BLaER1 treated with 17β-estradiol and CSF1 and Interleukin-3, amounts not matched to agents 10 nM and 100 nM (cell line): Measurements from ENCODE around the gene JAZF1.

Source experiments
- H3K27ac ChIP-seq, 11 experiments: shearing (Covaris generic); formaldehyde crosslinking; 2 replicates each; pipeline ENCODE4 v1.8.1; 2022
- H3K27me3 ChIP-seq, 11 experiments: shearing (Covaris generic); formaldehyde crosslinking; 2 replicates each; pipeline ENCODE4 v1.8.1; 2022
- H3K36me3 ChIP-seq, 11 experiments: shearing (Covaris generic); formaldehyde crosslinking; 2 replicates each; pipeline ENCODE4 v1.8.1; 2022
- H3K4me1 ChIP-seq, 10 experiments: shearing (Covaris generic); formaldehyde crosslinking; 2 replicates each; pipeline ENCODE4 v1.8.1; 2022
- H3K4me2 ChIP-seq, 11 experiments: shearing (Covaris generic); formaldehyde crosslinking; 2 replicates each; pipeline ENCODE4 v1.8.1; 2022
- H3K4me3 ChIP-seq, 10 experiments: shearing (Covaris generic); formaldehyde crosslinking; 2 replicates each; pipeline ENCODE4 v1.8.1; 2022
- H3K9ac ChIP-seq, 11 experiments: shearing (Covaris generic); formaldehyde crosslinking; 2 replicates each; pipeline ENCODE4 v1.8.1; 2022
- H3K9me3 ChIP-seq, 11 experiments: shearing (Covaris generic); formaldehyde crosslinking; replicated peaks in 1 of 11; 2 replicates each; pipeline ENCODE4 v1.8.1; 2022
- H4K20me1 ChIP-seq, 11 experiments: shearing (Covaris generic); formaldehyde crosslinking; 2 replicates each; pipeline ENCODE4 v1.8.1; 2022
- Cebpa-rat ChIP-seq, 11 experiments: shearing (Covaris generic); IDR thresholded peaks; 2 replicates each; pipeline ENCODE4 v1.8.1; 2022

JAZF1 gene

DNA sequence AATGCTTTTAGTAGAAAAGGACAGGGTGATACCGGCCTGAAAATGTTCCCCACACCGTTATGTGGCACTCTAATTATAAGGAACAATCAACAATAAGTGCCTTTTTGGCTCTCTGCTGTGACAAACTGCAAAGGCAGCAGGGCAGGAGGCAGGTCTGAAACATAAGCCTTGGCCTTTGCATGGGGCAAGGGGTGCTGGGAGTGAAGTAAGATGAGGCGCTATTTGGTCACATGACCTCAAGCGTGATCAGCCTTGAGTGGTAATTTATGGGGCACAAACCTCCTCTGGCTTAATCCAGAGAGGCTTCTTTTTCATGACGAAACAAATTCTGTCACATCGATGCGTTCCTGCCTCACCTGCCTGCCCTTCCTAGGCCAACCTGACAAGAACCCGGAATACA is 237.9 kb downstream of the JAZF1 start:
- Histone ChIP-seq H3K4me1 (peaks cover 0 to 31% (median 20%) of the 10 kb centered on the region in 10 experiments; a peak in 15 of 20 replicates), H3K9me3 (no peaks in the 10 kb centered on the region), H3K4me2 (no peak overlapping the region), H3K27ac (no peak overlapping the region), H3K27me3 (no peaks in the 10 kb centered on the region), H3K9ac (no peak overlapping the region), H4K20me1 (peaks cover 0 to 51% (median 9%) of the 10 kb centered on the region in 11 experiments; a peak in 11 of 22 replicates), H3K36me3 (peaks cover 0 to 48% (median 3%) of the 10 kb centered on the region in 11 experiments; a peak in 7 of 22 replicates), H3K4me3 (no peak overlapping the region)
- no peak for TF ChIP-seq Cebpa-rat (IDR thresholded peaks at IDR 0.05)

DNA sequence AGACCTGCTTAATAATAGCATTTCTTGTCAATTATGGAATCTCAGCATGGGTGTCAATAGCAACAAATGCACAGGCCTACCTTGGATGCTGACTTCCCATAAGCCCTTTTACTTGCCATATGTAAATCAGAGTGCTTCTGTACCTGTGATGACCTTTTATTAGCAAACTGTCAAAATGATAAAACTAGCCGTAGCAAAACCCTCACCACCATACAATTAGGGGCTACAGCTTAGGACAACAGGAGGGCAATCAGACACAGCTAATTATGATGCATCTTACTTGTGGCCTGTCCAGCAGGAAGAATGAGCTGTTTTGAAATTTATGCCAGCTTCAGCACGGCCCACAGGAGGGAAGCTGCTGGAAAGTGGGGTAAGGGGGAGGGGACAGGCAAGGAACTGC is 239.1 kb downstream of the JAZF1 start:
- Histone ChIP-seq H3K27ac (no peak overlapping the region), H3K4me1 (peaks cover 0 to 19% (median 11%) of the 10 kb centered on the region in 10 experiments; a peak in 14 of 20 replicates), H3K4me2 (no peak overlapping the region), H3K36me3 (peaks cover 0 to 48% (median 3%) of the 10 kb centered on the region in 11 experiments; a peak in 7 of 22 replicates), H4K20me1 (peaks cover 0 to 47% (median under 1%) of the 10 kb centered on the region in 11 experiments; a peak in 7 of 22 replicates), H3K4me3 (no peak overlapping the region), H3K27me3 (no peaks in the 10 kb centered on the region), H3K9ac (no peak overlapping the region), H3K9me3 (no peaks in the 10 kb centered on the region)
- no peak for TF ChIP-seq Cebpa-rat (IDR thresholded peaks at IDR 0.05)

DNA sequence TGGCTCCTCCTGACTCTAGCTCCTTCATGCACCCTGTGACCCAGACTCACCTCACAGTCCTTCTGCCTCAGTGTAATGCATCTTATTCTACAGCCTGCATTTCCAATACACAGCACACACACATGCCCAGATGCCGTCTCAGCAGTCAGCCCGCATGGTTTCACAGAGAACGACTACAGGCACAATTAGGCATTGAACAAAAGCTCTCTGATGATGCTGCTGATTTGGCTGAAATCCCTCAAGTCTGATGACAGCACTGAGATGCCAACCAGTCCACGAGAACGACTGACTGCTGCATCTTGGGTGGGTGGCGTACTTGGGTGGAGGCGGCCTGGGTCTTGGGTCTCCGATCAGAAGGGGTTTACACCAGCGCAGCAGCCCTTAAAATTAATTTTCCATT is 240.3 kb downstream of the JAZF1 start:
- Histone ChIP-seq H3K4me2 (no peak overlapping the region), H3K27me3 (no peaks in the 10 kb centered on the region), H3K9ac (no peak overlapping the region)

DNA sequence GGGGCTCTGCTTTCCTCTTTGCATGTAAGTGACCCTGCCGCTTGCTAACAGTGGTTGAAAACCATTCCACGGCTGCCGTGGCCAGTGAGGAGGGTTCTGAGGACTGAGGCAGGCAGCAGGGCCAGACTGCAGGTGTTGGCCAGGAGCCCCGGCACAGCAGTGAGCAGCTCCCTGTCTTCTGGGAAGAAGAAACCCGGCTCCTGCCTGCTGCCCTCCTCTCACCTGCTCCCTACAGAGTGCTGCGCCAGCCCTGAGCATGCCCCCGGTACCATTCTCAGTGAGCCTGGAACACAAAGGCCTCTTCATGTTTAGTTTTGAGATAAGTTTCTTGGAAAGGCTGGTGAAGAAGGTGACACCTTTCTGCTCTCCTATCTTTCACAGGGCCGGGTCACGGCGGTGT is 240.7 kb downstream of the JAZF1 start:
- Histone ChIP-seq H3K36me3 (peaks cover 0 to 44% (median 0%) of the 10 kb centered on the region in 11 experiments; a peak in 7 of 22 replicates), H3K4me2 (no peak overlapping the region), H3K4me1 (peaks cover 0 to 3% (median 0%) of the 10 kb centered on the region in 10 experiments; a peak in 1 of 20 replicates), H3K27me3 (no peaks in the 10 kb centered on the region), H3K9me3 (no peaks in the 10 kb centered on the region), H4K20me1 (peaks cover 0 to 47% (median 9%) of the 10 kb centered on the region in 11 experiments; a peak in 8 of 22 replicates), H3K4me3 (no peak overlapping the region), H3K27ac (no peak overlapping the region), H3K9ac (no peak overlapping the region)
- no peak for TF ChIP-seq Cebpa-rat (IDR thresholded peaks at IDR 0.05)

More for the DNA sequence above, 240.3 kb downstream of the JAZF1 start:
- H3K27ac ChIP-seq: no peak overlapping the region
- no peak overlapping the region for H3K4me3 ChIP-seq
- peaks cover 0 to 48% (median 3%) of the 10 kb centered on the region in 11 experiments; a peak in 7 of 22 replicates for H3K36me3 ChIP-seq
- no peaks in the 10 kb centered on the region for H3K9me3 ChIP-seq
- peaks cover 0 to 50% (median 9%) of the 10 kb centered on the region in 11 experiments; a peak in 8 of 22 replicates for H4K20me1 ChIP-seq
- no peak for TF ChIP-seq Cebpa-rat (IDR thresholded peaks at IDR 0.05)
- peaks cover 0 to 7% (median 1%) of the 10 kb centered on the region in 10 experiments; a peak in 9 of 20 replicates for H3K4me1 ChIP-seq

DNA sequence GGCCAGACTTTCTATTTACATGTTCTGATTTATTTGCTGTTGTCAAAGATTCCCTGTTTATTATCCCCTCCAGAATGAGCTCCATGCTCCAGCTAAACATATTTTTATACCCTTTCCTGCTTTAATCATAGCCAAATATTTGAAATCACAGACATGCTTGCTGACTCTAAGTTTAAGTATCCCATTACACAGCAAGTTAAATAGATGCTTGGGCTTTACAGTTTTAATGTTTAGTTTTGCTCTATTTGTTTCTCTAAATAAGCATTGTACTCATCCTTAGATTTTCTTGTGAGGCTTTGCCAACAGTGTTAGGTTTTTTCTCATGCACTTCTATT is 243.9 kb downstream of the JAZF1 start:
- no peak overlapping the region for H3K4me3 ChIP-seq
- peaks cover 0 to 36% (median 0%) of the 10 kb centered on the region in 11 experiments; a peak in 7 of 22 replicates for H3K36me3 ChIP-seq
- H3K9ac ChIP-seq: no peak overlapping the region
- H3K4me1 ChIP-seq: no peaks in the 10 kb centered on the region
- TF ChIP-seq Cebpa-rat (IDR thresholded peaks at IDR 0.05): no peak
- no peak overlapping the region for H3K27ac ChIP-seq
- no peaks in the 10 kb centered on the region for H3K9me3 ChIP-seq
- H3K4me2 ChIP-seq: no peak overlapping the region
- peaks cover 0 to 65% (median 14%) of the 10 kb centered on the region in 11 experiments; a peak in 10 of 22 replicates for H4K20me1 ChIP-seq
- no peaks in the 10 kb centered on the region for H3K27me3 ChIP-seq

DNA sequence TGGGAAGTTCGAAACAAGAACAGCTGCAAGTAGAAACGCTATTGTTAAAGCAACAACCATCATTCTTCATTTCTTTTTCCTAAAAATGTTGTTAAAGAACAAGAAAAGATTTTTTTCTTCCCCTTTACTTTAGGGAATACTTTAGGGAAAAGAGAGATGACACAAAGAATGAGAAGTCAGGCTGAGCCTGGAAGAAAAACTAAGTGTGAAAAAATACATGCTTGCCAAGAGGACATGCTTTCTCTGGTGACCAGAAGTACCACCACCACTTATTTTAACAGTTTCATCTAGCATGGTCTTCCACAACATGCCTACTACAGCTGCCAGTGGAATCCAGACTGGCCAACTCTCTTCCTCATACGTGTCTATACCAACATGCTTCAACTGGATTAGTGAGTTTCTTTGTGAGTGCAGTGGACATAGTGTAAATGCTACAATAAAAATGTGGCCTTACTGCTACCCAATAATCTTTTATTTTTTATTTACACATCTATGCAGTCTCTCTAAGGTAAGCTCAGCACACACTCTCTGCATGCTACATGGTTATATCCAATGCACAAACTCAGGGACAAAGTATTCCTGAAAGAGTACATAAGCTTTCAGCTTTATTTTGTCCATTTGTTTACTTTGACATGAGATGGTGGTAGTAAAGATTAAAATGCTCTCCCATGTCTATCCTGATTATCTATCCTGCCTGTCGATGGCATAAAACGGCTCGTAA is 244.4 kb downstream of the JAZF1 start:
- Histone ChIP-seq H3K27me3 (no peaks in the 10 kb centered on the region), H3K9ac (no peak overlapping the region)

DNA sequence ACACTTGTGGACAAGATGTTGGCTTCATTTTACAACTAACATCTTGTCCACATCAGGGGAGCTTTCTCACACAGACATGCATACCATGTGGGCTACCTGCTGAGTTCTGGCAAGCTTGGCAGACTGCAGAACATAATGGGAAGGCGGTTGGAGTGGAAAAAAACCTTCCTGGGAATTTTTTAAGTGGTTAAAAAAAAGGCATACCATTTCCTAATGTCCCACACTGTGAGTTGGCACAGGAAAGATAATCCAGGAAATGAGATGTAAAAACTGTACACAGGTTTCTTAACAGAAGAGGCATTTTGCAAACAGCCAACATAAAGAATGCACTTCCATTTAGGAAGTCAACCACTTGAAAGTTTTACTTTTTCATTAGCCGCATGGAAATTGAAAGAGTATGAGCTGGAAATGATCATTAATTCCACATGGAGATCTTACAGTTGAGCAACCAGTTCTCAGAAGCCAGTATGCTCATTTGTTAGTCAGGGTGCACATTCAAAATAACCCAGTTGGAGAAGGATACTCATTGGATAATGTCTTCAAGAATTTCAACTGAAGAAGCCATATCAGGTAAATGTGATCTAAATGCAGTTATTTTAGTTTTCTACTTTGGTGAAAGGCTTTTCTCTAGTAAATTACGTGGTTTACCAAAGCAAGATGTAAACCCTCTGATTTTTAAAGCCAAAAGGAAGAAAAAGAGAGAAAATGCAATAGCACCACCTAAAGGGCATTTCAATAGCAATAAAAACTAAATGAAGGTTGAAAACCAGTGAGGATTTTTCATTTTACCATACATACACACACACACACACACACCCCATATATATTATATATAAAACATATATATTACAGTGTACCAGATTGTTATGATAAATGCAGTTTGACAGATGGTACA is 246.7 kb downstream of the JAZF1 start:
- no peak for TF ChIP-seq Cebpa-rat (IDR thresholded peaks at IDR 0.05)
- no peaks in the 10 kb centered on the region for H3K27me3 ChIP-seq
- peaks cover 0 to 60% (median 10%) of the 10 kb centered on the region in 11 experiments; a peak in 9 of 22 replicates for H4K20me1 ChIP-seq
- H3K36me3 ChIP-seq: peaks cover 0 to 10% (median 0%) of the 10 kb centered on the region in 11 experiments; a peak in 3 of 22 replicates
- no peaks in the 10 kb centered on the region for H3K4me1 ChIP-seq
- no peak overlapping the region for H3K9ac ChIP-seq
- no peaks in the 10 kb centered on the region; a peak in 1 of 22 replicates for H3K9me3 ChIP-seq
- H3K27ac ChIP-seq: no peak overlapping the region
- H3K4me3 ChIP-seq: no peak overlapping the region
- H3K4me2 ChIP-seq: no peak overlapping the region

More for the DNA sequence above, 244.4 kb downstream of the JAZF1 start:
- Histone ChIP-seq H4K20me1 (peaks cover 0 to 59% (median 14%) of the 10 kb centered on the region in 11 experiments; a peak in 10 of 22 replicates), H3K27ac (no peak overlapping the region), H3K4me1 (no peaks in the 10 kb centered on the region), H3K36me3 (peaks cover 0 to 31% (median 0%) of the 10 kb centered on the region in 11 experiments; a peak in 7 of 22 replicates), H3K4me3 (no peak overlapping the region), H3K9me3 (no peaks in the 10 kb centered on the region; a peak in 1 of 22 replicates), H3K4me2 (no peak overlapping the region)
- no peak for TF ChIP-seq Cebpa-rat (IDR thresholded peaks at IDR 0.05)

DNA sequence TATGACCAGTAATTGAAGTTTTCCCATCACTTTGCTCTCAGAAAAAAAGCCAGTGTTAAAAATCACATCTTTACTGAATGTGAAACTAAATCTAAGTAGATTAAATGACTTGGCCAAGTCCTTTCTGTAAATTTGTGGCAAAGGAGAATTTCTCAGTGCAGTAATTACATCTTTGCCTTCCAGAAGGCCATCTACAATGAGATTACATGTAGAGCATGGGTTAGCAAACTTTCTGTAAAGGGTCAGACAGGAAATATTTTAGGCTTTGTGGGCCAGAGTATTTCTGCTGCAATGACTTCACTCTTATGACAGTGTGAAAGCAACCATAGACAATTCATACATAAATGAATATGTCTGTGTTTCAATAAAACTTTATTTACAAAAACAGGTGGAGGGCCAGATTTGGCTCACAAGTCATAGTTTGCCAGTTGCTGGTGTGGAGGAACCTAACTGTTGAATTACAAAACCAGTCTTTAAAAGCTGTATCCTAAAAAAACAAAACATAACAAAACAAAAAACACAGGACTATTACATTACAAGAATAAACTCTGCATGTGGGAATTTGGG is 249.6 kb downstream of the JAZF1 start:
- Histone ChIP-seq H3K4me1 (peaks cover 0 to 5% (median under 1%) of the 10 kb centered on the region in 10 experiments; a peak in 6 of 20 replicates), H3K27me3 (no peaks in the 10 kb centered on the region), H3K36me3 (peaks cover 0 to 20% (median 0%) of the 10 kb centered on the region in 11 experiments; a peak in 3 of 22 replicates), H3K4me2 (no peak overlapping the region), H3K4me3 (no peak overlapping the region), H4K20me1 (peaks cover 0 to 54% (median 12%) of the 10 kb centered on the region in 11 experiments; a peak in 9 of 22 replicates), H3K27ac (no peak overlapping the region), H3K9me3 (no peaks in the 10 kb centered on the region; a peak in 1 of 22 replicates), H3K9ac (no peak overlapping the region)
- no peak for TF ChIP-seq Cebpa-rat (IDR thresholded peaks at IDR 0.05)
